SKM-1 treated with dmso at 0.1 percent for 144 hours (cell line): ENCODE data around the gene SPIRE1.
"Not testable (repeated sequence)": the region's sequence is repeated elsewhere in the genome, so short reads cannot be mapped to it uniquely, and the experiment has no call there.

Experiments used
- DNase-seq: peaks from one replicate; lab custom pipeline; 2025; ENCODE audit not compliant: unreplicated experiment; lab: John Stamatoyannopoulos, UW

SPIRE1 gene

GRCh38 chr18:12422936-12423335 is 235.0 kb downstream of the SPIRE1 start:
- DNase-seq: no peak

DNA sequence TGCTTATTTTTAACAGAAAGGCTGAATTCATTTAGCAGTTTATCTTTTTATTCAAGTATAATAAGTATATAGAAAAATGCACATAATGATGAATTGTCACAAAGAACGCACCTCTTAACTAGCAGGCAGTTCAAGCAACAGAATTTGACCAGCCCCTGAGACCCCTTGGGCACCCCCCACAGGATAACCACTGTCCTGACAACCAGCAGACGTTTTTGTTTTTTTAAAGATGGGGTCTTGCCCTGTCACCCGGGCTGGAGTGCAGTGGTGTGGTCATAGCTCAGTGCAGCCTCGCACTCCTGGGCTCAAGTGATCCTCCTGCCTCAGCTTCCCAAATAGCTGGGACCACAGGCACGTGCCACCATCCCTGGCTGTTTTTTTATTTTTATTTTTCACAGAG is 236.2 kb downstream of the SPIRE1 start:
- no peak for DNase-seq

- no peak for DNase-seq
Measured at GRCh38 chr18:12420821-12421421, 237.0 kb downstream of the SPIRE1 start.

DNA sequence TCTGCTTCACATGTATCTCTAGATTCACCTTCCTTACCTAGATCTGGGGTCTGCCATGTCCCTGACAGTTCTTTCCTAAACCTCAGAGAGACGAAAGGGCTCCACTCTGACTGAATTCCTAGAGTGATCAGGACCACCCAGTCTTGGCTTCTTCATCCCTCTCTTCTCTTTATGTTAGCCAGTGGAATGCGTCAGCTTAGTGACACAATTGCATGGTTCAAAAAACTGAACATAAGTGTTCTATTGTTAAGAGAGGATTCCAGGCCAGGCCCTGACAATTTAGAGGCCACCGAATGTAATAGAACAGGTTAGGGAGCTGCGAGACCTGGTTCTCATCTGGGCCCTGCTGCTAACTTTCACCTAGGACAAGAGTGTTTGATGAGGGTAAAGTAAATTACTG is 240.2 kb downstream of the SPIRE1 start:
- no peak for DNase-seq

- DNase-seq: no peak
Measured at GRCh38 chr18:12416098-12416729, 241.7 kb downstream of the SPIRE1 start.

DNA sequence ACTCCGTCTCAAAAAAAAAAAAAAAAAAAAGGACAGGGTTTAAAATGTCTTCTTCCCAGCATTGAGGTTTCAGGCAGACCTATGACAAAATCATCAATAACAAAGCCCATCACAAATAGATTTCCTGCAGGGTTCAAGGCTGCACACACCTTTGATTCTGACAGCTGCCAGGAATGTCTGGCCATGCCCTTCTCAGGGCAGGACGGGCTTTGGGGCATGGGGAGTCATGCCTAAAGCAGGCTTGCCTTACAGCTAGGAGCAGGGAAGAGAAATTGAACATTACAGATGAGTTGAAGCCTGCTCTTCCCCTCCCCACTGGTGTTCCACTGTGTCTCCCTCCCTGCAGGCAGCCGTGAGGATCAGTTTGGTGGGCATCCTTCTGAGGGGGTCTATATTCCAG is 246.5 kb downstream of the SPIRE1 start:
- DNase-seq: no peak

DNA sequence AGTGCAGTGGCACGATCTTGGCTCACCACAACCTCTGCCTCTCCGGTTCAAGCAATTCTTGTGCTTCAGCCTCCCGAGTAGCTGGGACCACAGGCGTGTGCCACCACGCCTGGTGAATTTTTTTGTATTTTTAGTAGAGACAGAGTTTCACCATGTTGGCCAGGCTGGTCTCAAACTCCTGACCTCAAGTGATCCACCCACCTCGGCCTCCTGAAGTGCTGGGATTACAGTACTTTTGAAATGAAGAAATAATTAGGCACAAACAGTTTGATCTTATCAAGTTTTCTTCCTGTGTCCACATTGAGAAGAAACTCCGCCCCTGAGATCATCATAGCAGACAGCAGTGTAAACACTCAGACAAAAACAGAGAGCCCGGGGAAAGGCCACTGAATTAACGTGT is 247.2 kb downstream of the SPIRE1 start:
- DNase-seq: not testable (repeated sequence)

DNA sequence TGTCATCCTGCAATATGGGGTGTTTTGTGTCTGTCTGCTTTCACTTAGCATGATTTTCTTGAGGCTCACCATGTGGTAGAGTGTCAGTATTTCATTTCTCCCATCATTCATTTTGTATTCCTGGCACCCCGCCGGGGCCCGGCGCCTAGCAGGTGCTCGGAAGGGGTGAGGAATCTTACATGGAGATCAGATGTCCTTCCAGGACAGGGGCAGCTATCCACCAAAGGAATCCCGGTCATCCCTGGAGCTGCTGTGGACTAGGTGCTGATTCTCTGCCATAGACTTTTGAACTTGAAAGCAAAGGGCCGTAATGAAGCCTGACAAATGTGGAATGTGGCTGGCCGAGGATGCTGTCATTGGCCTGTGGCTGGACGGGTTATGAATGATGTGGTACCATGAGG is 247.8 kb downstream of the SPIRE1 start:
- no peak for DNase-seq

DNA sequence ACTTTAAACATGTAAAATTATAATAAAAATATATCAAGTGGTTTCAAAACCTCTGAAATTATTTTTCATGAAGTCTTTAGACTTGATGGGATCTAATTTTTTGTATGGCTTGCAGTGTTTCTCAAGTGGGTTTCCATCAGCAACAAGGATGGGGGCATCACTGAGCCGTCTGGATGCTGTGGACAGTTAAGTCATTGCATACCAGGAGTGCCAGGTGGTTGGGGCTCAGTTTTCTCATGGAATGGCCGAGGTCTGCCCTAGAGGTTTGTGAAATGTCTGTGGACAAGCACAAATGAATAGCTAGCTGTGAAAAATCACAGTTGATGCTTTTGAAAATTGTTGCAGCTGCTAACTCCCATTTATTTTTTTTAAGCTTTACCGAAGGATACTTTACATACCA is 248.4 kb downstream of the SPIRE1 start:
- no peak for DNase-seq

DNA sequence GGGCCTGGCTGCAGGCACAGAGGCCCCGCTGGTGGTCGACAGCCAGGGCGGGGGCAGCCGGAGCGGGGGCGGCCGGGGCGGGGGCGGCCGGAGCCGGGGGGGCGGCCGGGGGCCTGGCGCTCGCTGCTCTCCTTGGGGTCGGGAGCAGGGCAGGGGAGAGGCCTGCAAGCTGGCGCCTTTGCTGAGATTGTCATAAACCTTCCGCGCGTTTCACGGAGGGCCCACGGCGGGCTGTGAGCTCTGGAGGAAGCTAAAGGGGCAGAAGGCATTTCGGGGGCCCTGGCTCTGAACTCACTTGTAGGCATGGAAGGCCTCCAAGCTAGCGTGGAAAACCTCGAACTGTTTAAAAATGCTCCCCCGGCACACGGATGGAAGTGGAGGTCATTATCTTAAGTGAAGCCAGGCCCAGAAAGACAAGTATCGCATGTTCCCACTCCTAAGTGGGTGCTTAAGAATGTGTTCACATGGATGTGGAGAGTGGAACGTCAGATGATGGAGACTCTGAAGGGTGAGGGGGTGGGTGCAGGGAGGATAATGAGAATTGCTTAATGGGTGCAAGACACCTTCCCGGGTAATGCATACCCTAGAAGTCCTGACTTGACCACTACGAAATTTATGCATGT is 249.5 kb downstream of the SPIRE1 start:
- no peak for DNase-seq

DNA sequence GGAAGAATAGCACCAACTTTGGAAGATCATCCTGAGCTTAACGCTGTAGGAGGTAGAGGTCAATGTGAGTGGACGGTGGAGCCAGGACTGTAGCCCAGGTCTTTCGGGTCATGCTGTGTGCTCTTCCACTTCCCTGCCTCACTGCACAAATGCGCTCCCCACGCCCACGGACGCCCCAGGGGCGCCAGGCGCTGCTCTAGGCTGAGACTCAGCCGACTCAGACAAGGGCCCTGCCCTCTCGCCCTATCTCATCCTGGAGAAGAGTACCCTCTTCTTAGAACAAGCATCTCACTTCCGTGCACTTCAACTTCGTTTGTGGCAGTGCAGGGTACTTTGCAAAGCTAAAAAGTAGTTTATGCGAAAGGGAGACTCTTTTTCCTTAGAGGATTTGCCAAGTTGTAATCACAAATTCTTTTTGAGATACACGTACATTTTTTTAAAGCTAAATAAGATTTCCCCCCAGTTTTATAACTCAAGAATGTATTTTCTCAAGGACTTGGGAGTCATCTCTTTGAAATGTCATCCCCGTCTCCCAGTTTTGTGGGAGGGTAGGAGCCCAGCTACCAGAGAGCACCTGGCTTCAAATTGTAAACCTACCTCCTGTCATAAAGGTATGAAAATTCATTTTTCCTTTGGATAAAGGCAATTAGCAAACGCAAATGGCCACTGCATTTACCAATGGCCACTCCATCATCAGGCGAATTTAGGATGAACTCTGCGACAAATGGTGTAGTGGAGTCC is 251.4 kb downstream of the SPIRE1 start:
- no peak for DNase-seq

- DNase-seq: no peak
Measured at GRCh38 chr18:12405066-12405465, 252.8 kb downstream of the SPIRE1 start.

GRCh38 chr18:12403601-12404506 is 254.1 kb downstream of the SPIRE1 start:
- no peak for DNase-seq

DNA sequence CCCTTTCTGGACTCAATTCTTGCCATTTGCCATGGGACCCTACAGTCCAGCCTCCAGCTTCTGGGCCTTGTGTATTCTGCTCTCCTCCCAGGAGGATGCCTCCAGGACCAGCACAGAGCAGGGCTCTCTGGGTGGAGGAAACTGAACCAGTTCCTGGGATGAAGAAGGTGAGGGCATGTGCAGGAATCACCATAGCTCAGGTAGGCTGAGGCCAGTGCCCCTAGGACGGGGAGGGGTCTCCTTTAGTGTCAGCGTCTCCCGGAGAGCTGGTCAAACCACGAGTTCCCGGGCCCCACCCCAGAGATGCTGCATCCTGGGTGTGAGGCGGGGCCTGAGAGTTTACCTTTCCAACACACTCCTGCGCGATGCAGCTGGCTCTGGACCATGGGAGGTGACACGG is 256.0 kb downstream of the SPIRE1 start:
- no peak for DNase-seq

GRCh38 chr18:12399231-12399630 is 258.7 kb downstream of the SPIRE1 start:
- no peak for DNase-seq

DNA sequence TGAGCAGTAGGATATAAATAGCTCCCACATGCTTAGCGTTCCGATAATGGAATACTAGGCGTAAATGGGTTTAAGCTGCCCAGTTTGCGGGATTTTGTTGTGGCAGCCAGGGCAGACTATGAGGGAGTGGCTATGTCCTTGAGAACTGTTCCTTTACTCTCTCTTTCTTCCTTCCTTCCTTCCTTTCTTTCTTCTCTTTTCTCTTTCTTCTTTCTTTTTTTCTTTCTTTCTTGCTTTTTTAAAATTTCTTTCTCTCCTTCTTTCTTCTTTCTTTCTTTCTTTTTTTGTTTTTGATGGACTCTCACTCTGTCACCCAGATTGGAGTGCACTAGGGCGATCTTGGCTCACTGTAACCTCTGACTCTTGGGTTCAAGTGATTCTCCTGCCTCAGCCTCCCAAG is 259.3 kb downstream of the SPIRE1 start:
- no peak for DNase-seq

DNA sequence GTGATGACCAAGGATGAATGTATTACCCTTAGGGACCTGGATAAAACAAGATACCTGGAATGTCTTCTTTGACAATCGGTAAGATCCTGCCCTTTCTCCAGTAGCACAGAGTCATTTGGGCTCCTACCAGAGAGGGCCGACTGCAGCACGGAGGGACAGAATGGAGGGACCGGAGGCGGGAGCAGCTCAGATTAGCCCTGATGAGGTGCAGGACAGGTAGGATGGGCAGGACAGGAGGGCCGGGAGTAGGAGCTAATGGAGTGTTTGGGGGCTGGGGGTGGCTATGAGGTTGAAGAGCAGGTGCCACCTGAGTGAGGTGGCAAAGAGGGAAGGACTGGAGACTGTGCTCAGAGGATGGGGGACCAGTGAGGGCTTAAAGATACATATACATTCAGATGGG is 260.1 kb downstream of the SPIRE1 start:
- no peak for DNase-seq

- DNase-seq: no peak
Measured at GRCh38 chr18:12397254-12397653, 260.7 kb downstream of the SPIRE1 start.
